Effector memory CD4-positive, alpha-beta T cell (primary cell): ENCODE measurements around the gene DDX47.
"Not testable (repeated sequence)": the region's sequence is repeated elsewhere in the genome, so short reads cannot be mapped to it uniquely, and the experiment has no call there.

Source experiments
- DNase-seq, 3 donors: peaks; one replicate each; pipeline ENCODE4 v3.0.0-alpha.2; 2020
- H3K27ac ChIP-seq: 2 replicates; pipeline ENCODE4 v1.7.0; 2013; ENCODE audit warnings: mild to moderate bottlenecking, low read length, moderate library complexity; ENCODE audit not compliant: insufficient read depth, poor library complexity, severe bottlenecking
- H3K27me3 ChIP-seq: replicated peaks from 2 replicates; pipeline ENCODE4 v1.7.0; 2013; ENCODE audit warnings: mild to moderate bottlenecking, low read length; ENCODE audit not compliant: insufficient read depth, control insufficient read depth, poor library complexity, severe bottlenecking
- H3K36me3 ChIP-seq: 2 replicates; pipeline ENCODE4 v1.7.0; 2013; ENCODE audit warnings: mild to moderate bottlenecking, low read length, moderate library complexity; ENCODE audit not compliant: control insufficient read depth, insufficient read depth
- H3K4me1 ChIP-seq: 2 replicates; pipeline ENCODE4 v1.7.0; 2013; ENCODE audit warnings: low read length, mild to moderate bottlenecking; ENCODE audit not compliant: control insufficient read depth, insufficient read depth, poor library complexity, severe bottlenecking
- H3K4me3 ChIP-seq: 2 replicates; pipeline ENCODE4 v1.7.0; 2013; ENCODE audit warnings: low read length, low read depth, mild to moderate bottlenecking; ENCODE audit not compliant: insufficient read depth, poor library complexity, severe bottlenecking
- H3K9me3 ChIP-seq: 2 replicates; pipeline ENCODE4 v1.7.0; 2013; ENCODE audit warnings: mild to moderate bottlenecking, low read length, moderate library complexity; ENCODE audit not compliant: control insufficient read depth

The DDX47 gene

DNA sequence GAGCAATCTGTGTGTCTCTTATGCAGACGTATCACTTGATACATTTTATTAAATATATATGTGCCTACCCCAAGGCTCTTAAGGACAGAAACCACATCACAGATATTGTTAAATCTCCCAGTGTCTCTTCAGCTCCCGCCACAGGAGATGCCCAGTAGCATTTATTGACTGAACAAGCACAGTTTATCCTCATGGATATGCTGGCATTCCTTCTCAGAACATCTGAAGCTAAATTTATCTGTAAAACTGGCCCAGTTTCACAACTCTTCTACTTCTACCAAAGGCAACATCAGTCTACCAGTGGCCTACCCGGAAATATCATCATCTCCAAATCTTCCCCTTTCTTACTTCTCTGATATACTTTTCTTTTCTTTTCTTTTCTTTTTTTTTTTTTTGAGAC is 17.0 kb upstream of the DDX47 start:
- Histone ChIP-seq H3K27ac (no peak overlapping the region), H3K9me3 (no peaks in the 10 kb centered on the region), H3K36me3 (no peaks in the 10 kb centered on the region), H3K27me3 (no peaks in the 10 kb centered on the region), H3K4me3 (no peak overlapping the region), H3K4me1 (no peaks in the 10 kb centered on the region)
- no peak for DNase-seq

DNA sequence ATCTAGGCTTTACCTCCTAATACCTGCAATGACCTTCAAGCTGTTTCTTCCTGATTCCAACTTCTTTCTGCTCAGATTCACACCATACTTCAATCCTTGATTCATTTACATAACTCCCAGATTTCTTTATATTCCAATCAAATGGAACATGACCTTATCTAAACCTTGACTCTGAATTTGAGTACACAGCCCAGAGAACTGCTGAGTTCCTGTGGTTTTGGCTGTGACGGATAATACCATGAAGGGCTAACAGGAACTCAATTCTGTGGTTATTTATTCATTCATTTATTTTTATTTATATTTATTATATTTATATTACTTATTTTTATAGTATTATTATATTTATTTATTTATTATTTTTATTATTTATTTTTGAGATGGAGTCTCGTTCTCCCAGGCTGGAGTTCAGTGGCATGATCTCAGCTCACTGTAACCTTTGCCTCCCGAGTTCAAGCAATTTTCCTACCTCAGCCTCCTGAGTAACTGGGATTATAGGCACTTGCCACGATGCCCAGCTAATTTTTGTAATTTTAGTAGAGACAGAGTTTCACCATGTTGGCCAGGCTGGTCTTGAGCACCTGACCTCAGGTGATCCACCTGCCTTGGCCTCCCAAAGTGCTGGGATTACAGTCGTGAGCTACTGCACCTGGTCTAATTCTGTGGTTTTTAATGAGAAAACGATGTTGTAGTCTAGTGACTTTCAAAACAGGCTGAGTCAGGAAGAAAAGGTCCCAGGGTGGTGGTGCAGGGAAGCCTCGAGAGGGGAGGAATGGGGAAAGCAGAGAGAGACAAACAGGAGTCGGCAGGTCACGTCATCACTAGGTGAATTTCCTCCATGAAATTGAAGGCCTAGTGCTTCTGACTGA is 16.0 kb upstream of the DDX47 start:
- Histone ChIP-seq H3K36me3 (no peaks in the 10 kb centered on the region), H3K9me3 (no peaks in the 10 kb centered on the region), H3K27me3 (no peaks in the 10 kb centered on the region), H3K4me3 (no peak overlapping the region), H3K27ac (no peak overlapping the region), H3K4me1 (no peaks in the 10 kb centered on the region)
- no peak for DNase-seq

DNA sequence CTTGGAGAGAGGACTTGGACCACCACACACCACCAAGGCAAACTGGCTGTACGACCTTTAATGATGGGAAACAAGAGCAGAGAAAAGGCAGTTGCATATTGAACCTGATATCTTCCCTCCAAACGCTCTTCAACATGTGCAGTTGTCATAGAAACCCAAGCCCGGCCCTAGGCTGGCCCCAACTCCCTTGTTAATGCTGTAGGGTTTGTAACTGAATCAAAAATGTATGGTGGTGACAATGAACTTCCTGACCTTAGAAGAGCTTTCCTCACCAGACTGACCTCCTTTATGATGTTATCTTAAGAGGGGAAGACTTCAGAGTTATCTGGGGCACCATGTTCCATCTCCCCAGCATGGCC is 15.4 kb upstream of the DDX47 start:
- Histone ChIP-seq H3K9me3 (no peaks in the 10 kb centered on the region), H3K27ac (no peak overlapping the region), H3K4me1 (no peaks in the 10 kb centered on the region), H3K4me3 (no peak overlapping the region), H3K27me3 (no peaks in the 10 kb centered on the region), H3K36me3 (no peaks in the 10 kb centered on the region)
- DNase-seq, result no peak

DNA sequence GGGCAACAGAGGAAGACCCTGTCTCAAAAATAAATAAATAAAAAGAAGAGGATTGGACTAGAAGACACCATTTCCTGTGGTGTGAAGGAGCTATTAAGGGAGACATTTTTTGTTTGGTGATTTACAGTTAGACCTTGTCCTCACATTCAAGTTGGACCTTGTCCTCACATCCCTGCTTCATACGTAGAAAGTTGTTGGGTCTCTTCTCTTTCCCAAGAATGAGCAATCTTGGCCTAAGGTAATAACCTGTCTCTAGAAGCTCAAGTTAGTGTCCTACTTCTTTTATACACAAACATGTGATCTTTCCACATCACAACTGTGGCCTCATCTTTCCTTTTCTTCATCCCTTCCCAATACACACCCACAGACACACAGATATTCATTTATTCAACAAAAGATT is 14.7 kb upstream of the DDX47 start:
- Histone ChIP-seq H3K9me3 (no peaks in the 10 kb centered on the region), H3K4me1 (peaks cover 6% of the 10 kb centered on the region), H3K27me3 (no peaks in the 10 kb centered on the region), H3K27ac (no peak overlapping the region), H3K4me3 (no peak overlapping the region), H3K36me3 (no peaks in the 10 kb centered on the region)
- no peak for DNase-seq

DNA sequence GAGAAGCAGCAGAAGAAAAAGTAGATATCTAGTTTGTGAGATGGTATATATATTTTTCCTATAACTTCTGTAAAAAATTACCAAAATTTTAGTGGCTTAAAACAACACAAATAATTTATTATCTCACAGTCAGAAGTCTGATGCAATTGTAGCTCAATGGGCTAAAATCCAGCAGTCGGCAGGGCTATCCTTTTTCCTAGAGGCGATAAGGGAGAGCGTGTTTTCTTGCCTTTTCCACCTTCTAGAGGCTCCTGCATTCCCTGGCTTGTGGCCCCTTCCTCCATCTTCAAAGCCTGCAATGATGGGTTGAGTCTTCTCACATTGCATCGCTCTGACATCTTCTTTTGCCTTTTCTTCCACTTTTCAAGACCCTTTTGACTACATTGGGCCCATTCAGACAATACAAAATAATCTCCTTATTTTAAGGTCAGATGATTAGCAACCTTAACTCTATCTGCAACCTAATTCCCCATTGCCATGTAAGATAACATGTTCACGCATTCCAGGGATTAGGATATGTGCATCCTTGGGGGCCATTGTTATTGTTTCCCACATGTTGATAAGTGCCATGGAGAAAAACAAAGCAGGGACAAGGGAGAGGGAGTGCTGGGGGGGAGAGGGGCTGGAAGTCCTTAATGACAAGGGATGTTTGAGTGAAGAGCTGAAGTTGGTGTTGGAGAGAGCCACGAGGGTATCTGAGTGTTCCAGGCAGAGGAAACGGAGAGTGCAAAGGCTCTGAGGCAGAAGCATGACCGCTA is 13.8 kb upstream of the DDX47 start:
- no peaks in the 10 kb centered on the region for H3K36me3 ChIP-seq
- H3K27me3 ChIP-seq, result no peaks in the 10 kb centered on the region
- H3K9me3 ChIP-seq, result no peaks in the 10 kb centered on the region
- no peak overlapping the region for H3K27ac ChIP-seq
- H3K4me1 ChIP-seq, result peaks cover 11% of the 10 kb centered on the region
- no peak for DNase-seq
- no peak overlapping the region for H3K4me3 ChIP-seq

DNA sequence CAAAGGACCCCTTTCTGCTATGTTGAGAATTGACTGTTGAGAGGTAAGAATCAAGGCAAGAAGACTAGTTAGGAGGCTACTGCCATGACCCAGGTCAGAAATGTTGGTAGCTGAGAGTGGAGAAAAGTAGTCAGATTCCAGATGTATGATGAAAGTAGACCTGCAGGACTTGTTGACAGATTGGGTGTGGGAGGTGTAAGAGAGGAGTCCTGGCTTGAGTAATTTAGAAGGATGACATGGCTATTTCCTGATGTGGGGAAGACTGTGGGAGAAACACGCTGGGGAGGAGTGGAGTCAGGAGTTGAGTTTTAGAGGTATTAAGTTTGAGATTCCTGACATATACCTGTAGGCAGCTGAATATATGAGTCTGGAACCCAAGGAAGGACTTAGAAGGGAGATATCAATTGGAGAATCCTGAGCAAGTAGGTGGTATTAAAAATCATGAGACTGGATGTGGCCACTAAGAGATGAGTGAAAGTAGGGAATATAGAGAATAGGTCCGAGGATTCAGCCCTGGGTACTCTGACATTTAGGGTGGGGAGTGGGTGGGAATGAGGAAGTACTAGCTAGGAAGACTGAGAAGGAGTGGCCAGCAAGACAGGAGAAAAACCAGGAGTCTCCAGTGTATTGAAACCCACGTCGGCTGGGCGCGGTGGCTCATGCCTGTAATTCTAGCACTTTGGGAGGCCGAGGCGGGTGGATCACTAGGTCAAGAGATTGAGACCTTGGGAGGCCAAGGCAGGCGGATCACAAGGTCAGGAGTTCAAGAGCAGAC is 12.6 kb upstream of the DDX47 start:
- no peak overlapping the region for H3K4me3 ChIP-seq
- no peak for DNase-seq
- no peaks in the 10 kb centered on the region for H3K36me3 ChIP-seq
- no peaks in the 10 kb centered on the region for H3K27me3 ChIP-seq
- no peak overlapping the region for H3K27ac ChIP-seq
- H3K9me3 ChIP-seq, result no peaks in the 10 kb centered on the region
- H3K4me1 ChIP-seq, result peaks cover 11% of the 10 kb centered on the region

DNA sequence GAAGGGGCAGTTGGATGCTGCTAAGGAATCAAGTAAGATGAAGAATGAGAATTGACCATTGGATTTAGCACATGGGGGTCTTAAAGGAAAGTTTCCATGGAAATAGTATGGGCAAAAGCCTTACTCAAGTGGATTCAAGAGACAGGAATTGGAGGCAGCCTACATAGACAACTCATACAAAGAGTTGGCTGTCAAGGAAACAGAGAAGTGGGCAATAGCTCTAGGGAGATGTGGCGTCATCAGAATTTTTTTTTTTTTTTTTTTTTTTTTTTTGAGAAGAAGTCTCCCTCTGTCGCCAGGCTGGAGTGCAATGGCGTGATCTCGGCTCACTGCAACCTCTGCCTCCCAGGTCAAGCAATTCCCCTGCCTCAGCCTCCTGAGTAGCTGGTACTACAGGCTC is 11.5 kb upstream of the DDX47 start:
- not testable (repeated sequence) for H3K9me3 ChIP-seq, H3K4me3 ChIP-seq, H3K36me3 ChIP-seq, DNase-seq, H3K27me3 ChIP-seq, H3K27ac ChIP-seq
- peaks cover 12% of the 10 kb centered on the region for H3K4me1 ChIP-seq

DNA sequence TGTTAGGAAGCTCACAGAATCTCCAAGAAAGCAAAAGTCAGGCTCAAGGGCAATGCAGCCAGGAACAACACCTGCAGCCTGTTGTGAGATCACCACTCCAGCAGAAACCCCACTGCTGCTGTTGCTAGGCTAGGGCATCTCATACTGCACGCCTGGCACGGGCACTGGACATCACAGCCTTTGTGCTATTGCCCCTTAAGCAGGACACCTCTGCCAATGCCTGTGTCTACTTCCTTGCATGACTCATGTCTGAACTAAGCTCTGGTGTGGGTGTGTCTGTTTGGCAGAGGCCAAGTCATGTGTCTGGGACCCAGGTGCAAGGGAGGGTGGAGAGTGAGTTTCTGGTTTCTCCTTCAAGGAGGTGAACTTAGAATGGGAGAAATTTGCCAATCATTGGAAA is 10.0 kb upstream of the DDX47 start:
- Histone ChIP-seq H3K27me3 (no peaks in the 10 kb centered on the region), H3K36me3 (no peaks in the 10 kb centered on the region), H3K27ac (no peak overlapping the region), H3K4me3 (no peak overlapping the region), H3K9me3 (no peaks in the 10 kb centered on the region), H3K4me1 (peaks cover 27% of the 10 kb centered on the region)
- peak in 2 of 3 donors; percentile 17 to 32 for DNase-seq

DNA sequence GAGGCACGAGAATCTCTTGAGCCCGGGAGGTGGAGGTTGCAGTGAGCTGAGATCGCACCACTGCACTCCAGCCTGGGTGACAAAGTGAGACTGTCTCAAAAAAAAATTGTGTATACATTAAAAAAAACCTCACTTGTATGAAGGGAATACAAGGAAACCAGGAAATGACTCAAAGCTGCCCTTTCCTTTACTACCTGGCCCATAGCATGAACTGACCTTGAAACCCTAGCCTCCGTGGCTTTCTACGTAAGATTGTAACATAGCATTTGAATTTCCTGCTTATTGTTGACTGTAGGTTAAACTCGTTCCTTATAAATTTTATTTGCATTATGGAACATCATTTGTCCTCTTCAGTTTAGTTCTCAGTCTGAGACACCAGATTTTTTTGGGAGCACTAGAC is 9.1 kb upstream of the DDX47 start:
- no peaks in the 10 kb centered on the region for H3K9me3 ChIP-seq
- no peak overlapping the region for H3K4me3 ChIP-seq
- no peak overlapping the region for H3K27ac ChIP-seq
- peaks cover 34% of the 10 kb centered on the region for H3K4me1 ChIP-seq
- no peaks in the 10 kb centered on the region for H3K27me3 ChIP-seq
- DNase-seq, result no peak
- H3K36me3 ChIP-seq, result no peaks in the 10 kb centered on the region
